ENCODE measurements around the gene RUBCNL. TPM values are rescaled to one million over a fixed set of nuclear protein-coding genes. Genes with fewer than 3 reads are reported as not detected.
A peak's percentile ranks its signal among the peaks of the same experiment; 100 is the strongest.

RUBCNL gene
- total RNA-seq, 1 experiment from 2014 or later = not detected

DNA sequence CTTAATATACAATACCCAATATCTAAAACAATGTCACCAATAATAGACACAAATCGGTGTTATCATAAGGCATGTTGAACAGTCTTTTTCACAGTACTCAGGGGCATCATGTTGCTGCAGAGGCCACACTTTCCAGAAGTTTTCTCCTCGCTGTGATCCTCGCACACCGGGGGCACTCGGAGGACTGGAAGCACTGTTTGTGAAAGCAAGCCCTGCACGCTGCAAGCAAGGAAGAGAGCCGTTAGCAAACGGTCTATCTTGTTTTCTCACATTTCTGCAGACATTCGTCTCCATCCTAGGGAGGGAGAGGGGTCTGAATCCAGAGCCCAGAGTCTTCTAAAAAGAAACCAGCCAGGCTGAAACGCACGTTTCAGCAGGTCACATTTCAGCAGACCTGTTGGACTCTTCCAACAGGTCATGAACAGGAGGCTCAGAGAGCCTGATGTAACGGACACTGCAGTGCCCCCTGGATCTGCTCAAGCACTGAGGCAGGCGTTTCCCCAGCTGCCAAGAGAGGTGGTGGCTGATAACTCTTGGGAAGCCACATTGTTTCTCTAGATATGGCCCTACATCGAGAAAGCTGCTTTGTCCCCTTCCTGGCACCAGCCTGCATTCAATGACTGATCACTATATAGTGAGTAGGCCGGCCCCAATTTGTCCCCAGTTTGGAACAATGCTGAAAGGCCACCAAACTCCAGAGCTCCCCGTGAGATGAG is 43.6 kb downstream of the RUBCNL start:
- Histone ChIP-seq H3K9me3 (ENCODE audit: control insufficient read depth, insufficient read depth, low read depth, low read length) (no peaks in the 10 kb centered on the region), H3K27me3 (ENCODE audit: control insufficient read depth, insufficient read depth, low read length) (no peaks in the 10 kb centered on the region), H3K36me3 (ENCODE audit: control insufficient read depth, insufficient read depth, low read length) (no peaks in the 10 kb centered on the region), H3K27ac (ENCODE audit: low read length) (no peak overlapping the region), H3K4me3 (ENCODE audit: low read depth in 2 of 2, low read length in 2 of 2) (no peak overlapping the region), H3K4me1 (ENCODE audit: control insufficient read depth, insufficient read depth, low read length) (no peaks in the 10 kb centered on the region)
- intact Hi-C loops (cut with micrococcal nuclease; ENCODE audit: unreplicated experiment) = no loop called here
- no peak for DNase-seq (ENCODE audit: low read depth, low spot score)
- no TSS peak for BruUV-seq (replicated peaks)
- CTCF ChIA-PET = interaction anchor here (0.9 kb wide), 1 partner anchor 14 kb away, joined by 4 read pairs; no protein-coding TSS in a partner anchor
- ATAC-seq = no peak
- in situ Hi-C loops (cut with HindIII; ENCODE audit: low pct_unique_long_range_greater_than_20kb, low sequenced_read_pairs) = no loop called here
- TF ChIP-seq SIN3A (IDR thresholded peaks at IDR 0.05; ENCODE audit: borderline replicate concordance, insufficient read depth, low read depth, low read length) (no peak), POLR2AphosphoS5 (IDR thresholded peaks at IDR 0.05; ENCODE audit: low read depth, low read length) (no peak), TCF7L2 (IDR thresholded peaks at IDR 0.05; ENCODE audit: low read depth, low read length) (no peak)
- TF ChIP-seq, protein P1, sequence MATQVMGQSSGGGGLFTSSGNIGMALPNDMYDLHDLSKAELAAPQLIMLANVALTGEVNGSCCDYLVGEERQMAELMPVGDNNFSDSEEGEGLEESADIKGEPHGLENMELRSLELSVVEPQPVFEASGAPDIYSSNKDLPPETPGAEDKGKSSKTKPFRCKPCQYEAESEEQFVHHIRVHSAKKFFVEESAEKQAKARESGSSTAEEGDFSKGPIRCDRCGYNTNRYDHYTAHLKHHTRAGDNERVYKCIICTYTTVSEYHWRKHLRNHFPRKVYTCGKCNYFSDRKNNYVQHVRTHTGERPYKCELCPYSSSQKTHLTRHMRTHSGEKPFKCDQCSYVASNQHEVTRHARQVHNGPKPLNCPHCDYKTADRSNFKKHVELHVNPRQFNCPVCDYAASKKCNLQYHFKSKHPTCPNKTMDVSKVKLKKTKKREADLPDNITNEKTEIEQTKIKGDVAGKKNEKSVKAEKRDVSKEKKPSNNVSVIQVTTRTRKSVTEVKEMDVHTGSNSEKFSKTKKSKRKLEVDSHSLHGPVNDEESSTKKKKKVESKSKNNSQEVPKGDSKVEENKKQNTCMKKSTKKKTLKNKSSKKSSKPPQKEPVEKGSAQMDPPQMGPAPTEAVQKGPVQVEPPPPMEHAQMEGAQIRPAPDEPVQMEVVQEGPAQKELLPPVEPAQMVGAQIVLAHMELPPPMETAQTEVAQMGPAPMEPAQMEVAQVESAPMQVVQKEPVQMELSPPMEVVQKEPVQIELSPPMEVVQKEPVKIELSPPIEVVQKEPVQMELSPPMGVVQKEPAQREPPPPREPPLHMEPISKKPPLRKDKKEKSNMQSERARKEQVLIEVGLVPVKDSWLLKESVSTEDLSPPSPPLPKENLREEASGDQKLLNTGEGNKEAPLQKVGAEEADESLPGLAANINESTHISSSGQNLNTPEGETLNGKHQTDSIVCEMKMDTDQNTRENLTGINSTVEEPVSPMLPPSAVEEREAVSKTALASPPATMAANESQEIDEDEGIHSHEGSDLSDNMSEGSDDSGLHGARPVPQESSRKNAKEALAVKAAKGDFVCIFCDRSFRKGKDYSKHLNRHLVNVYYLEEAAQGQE (IDR thresholded peaks at IDR 0.05; ENCODE audit: insufficient read depth in 1 of 2, low read depth in 2 of 2, low read length in 1 of 2) = no peak
- TF ChIP-seq, protein P2, sequence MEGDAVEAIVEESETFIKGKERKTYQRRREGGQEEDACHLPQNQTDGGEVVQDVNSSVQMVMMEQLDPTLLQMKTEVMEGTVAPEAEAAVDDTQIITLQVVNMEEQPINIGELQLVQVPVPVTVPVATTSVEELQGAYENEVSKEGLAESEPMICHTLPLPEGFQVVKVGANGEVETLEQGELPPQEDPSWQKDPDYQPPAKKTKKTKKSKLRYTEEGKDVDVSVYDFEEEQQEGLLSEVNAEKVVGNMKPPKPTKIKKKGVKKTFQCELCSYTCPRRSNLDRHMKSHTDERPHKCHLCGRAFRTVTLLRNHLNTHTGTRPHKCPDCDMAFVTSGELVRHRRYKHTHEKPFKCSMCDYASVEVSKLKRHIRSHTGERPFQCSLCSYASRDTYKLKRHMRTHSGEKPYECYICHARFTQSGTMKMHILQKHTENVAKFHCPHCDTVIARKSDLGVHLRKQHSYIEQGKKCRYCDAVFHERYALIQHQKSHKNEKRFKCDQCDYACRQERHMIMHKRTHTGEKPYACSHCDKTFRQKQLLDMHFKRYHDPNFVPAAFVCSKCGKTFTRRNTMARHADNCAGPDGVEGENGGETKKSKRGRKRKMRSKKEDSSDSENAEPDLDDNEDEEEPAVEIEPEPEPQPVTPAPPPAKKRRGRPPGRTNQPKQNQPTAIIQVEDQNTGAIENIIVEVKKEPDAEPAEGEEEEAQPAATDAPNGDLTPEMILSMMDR (IDR thresholded peaks at IDR 0.05) = no peak
- POLR2A ChIA-PET = no interaction called here

DNA sequence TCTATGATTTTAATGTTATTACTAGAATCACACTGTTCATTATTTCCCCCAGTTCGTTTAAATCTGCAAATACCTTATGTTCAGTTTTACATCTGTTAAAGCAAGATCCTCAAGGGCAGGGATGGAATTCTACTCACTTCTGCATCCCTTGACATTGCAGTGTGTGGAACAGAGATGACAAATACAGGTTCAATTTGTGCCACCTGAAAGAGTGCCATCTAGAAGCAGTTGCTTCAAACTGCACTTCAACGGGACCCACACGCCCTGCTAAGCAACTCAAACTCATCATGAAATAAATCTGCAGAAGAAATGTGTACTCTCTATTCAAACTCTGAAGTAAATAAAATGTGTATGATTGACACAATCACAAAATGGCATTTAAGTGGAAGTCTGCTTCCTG is 44.5 kb downstream of the RUBCNL start:
- H3K27me3 ChIP-seq (ENCODE audit: control insufficient read depth, insufficient read depth, low read length) = no peaks in the 10 kb centered on the region
- no TSS peak for BruUV-seq (replicated peaks)
- intact Hi-C loops (cut with micrococcal nuclease; ENCODE audit: unreplicated experiment) (no loop called here), in situ Hi-C loops (cut with HindIII; ENCODE audit: low pct_unique_long_range_greater_than_20kb, low sequenced_read_pairs) (no loop called here)
- no peak for ATAC-seq
- POLR2A ChIA-PET = no interaction called here
- no peaks in the 10 kb centered on the region for H3K36me3 ChIP-seq (ENCODE audit: control insufficient read depth, insufficient read depth, low read length)
- no peak for DNase-seq (ENCODE audit: low read depth, low spot score)
- H3K4me3 ChIP-seq (ENCODE audit: low read depth in 2 of 2, low read length in 2 of 2) = no peak overlapping the region
- CTCF ChIA-PET = interaction anchor here (0.9 kb wide), 1 partner anchor 15 kb away, joined by 4 read pairs; no protein-coding TSS in a partner anchor
- H3K9me3 ChIP-seq (ENCODE audit: control insufficient read depth, insufficient read depth, low read depth, low read length) = no peaks in the 10 kb centered on the region
- no peak for TF ChIP-seq SIN3A (IDR thresholded peaks at IDR 0.05; ENCODE audit: borderline replicate concordance, insufficient read depth, low read depth, low read length)
- TF ChIP-seq, protein P2 (IDR thresholded peaks at IDR 0.05) = peak; percentile 30; the same call in 1 of the 2 replicates
- H3K4me1 ChIP-seq (ENCODE audit: control insufficient read depth, insufficient read depth, low read length) = no peaks in the 10 kb centered on the region
- H3K27ac ChIP-seq (ENCODE audit: low read length) = no peak overlapping the region

Data from Panc1 (cell line).